CD4-positive, alpha-beta memory T cell (primary cell): ENCODE results near the gene C6orf52. TPM values are rescaled to one million over a fixed set of nuclear protein-coding genes. Genes with fewer than 3 reads are reported as not detected.

Experiments
- CTCF ChIA-PET: fragments of 350-600 bp; sonication (Branson Sonifier 250); formaldehyde crosslinking; loops from one replicate; lab custom pipeline; 2021; ENCODE audit warnings: inconsistent platforms; ENCODE audit not compliant: partially characterized antibody; lab: Charles Lee
- POLR2A ChIA-PET: fragments of 350-600 bp; sonication (Branson Sonifier 250); formaldehyde crosslinking; loops from one replicate; lab custom pipeline; 2021; ENCODE audit not compliant: partially characterized antibody; lab: Charles Lee
- DNase-seq, 5 donors: peaks; one replicate each; pipeline versions ENCODE4 v3.0.0 to v3.0.0-alpha.2; 2020 to 2022; ENCODE audit warnings: mixed read lengths in 1 of 5
- H3K27ac ChIP-seq: one replicate; pipeline ENCODE4 v1.7.0; 2013; ENCODE audit warnings: low read depth, low read length
- H3K27me3 ChIP-seq: 2 replicates; pipeline ENCODE4 v1.7.0; 2013; ENCODE audit warnings: mild to moderate bottlenecking, low read length, moderate library complexity; ENCODE audit not compliant: insufficient read depth
- H3K36me3 ChIP-seq: 2 replicates; pipeline ENCODE4 v1.7.0; 2013; ENCODE audit warnings: mild to moderate bottlenecking, low read length, moderate library complexity; ENCODE audit not compliant: insufficient read depth
- H3K4me1 ChIP-seq: 2 replicates; pipeline ENCODE4 v1.7.0; 2013; ENCODE audit warnings: mild to moderate bottlenecking, low read length, moderate library complexity; ENCODE audit not compliant: insufficient read depth
- H3K4me3 ChIP-seq, 2 donors: one replicate each; pipeline ENCODE4 v1.7.0; 2013; ENCODE audit warnings: low read length in 2 of 2, mild to moderate bottlenecking in 1 of 2
- H3K9me3 ChIP-seq, 2 donors: one replicate each; pipeline ENCODE4 v1.7.0; 2013; ENCODE audit warnings: low read length in 2 of 2, control low read depth in 1 of 2; ENCODE audit not compliant: control insufficient read depth in 1 of 2
- H3K27ac Mint-ChIP-seq, 7 donors: one replicate each; pipeline ENCODE4 v1.8.0; 2020 to 2021; ENCODE audit warnings: mixed read lengths in 7 of 7, mild to moderate bottlenecking in 6 of 7, inconsistent platforms in 3 of 7, moderate library complexity in 3 of 7
- H3K27me3 Mint-ChIP-seq, 2 donors: one replicate each; pipeline ENCODE4 v1.8.0; 2020 to 2021; ENCODE audit warnings: mixed read lengths in 2 of 2
- H3K36me3 Mint-ChIP-seq, 2 donors: one replicate each; pipeline ENCODE4 v1.8.0; 2020 to 2021; ENCODE audit warnings: mixed read lengths in 2 of 2, inconsistent platforms in 1 of 2, mild to moderate bottlenecking in 1 of 2
- H3K4me1 Mint-ChIP-seq, 4 donors: one replicate each; pipeline ENCODE4 v1.8.0; 2020 to 2021; ENCODE audit warnings: mixed read lengths in 4 of 4, mild to moderate bottlenecking in 1 of 4
- H3K4me3 Mint-ChIP-seq, 8 donors: one replicate each; pipeline ENCODE4 v1.8.0; 2020 to 2021; ENCODE audit warnings: mixed read lengths in 8 of 8, mild to moderate bottlenecking in 7 of 8, moderate library complexity in 6 of 8, inconsistent platforms in 3 of 8
- H3K9me3 Mint-ChIP-seq, 8 donors: one replicate each; pipeline ENCODE4 v1.8.0; 2020 to 2021; ENCODE audit warnings: mixed read lengths in 8 of 8, mild to moderate bottlenecking in 5 of 8, inconsistent platforms in 3 of 8, moderate library complexity in 1 of 8
- intact Hi-C: fragments of 100-400 bp; cut with micrococcal nuclease; formaldehyde crosslinking; loops from one replicate; pipeline ENCODE4 v1.15.1; 2023
- polyA plus RNA-seq, 2 donors: library from polyadenylated mRNA; unstranded; fragments of 300-500 nt; fragmentation: Illumina TruSeq; gene quantifications; one replicate each; pipeline ENCODE4 v1.2.3, GENCODE V29; 2021
- total RNA-seq, 2 experiments: library from RNA; stranded (reverse); gene quantifications; one replicate each; pipeline ENCODE4 v1.2.3, GENCODE V29; 2021

C6orf52 gene
- total and polyA plus RNA-seq, 4 experiments from 2014 or later: 1.2 to 1.5 (median 1.5) TPM; not detected in 1

DNA sequence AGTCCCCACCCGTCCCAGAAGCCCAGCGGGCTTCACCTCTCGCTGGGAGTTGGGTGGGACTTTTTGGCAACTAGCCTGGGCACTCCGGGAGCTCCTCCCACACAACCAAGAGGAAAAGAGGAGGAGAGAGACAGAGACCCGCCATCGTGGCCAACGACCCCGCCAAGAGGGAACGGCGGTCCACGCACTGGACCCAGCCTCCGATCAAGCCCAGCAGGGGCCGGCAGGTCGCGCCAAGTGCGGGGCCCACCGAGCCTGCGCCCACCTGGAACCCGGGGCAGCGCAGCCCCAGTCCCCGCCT, 25.5 kb upstream of the C6orf52 start:
- Histone ChIP-seq H3K27me3 (no peaks in the 10 kb centered on the region), H3K36me3 (no peaks in the 10 kb centered on the region), H3K9me3 (no peaks in the 10 kb centered on the region), H3K4me3 (peak overlapping the region in 1 of 2 donors; percentile 58), H3K27ac (peak overlapping the region; percentile 58), H3K4me1 (peaks cover 43% of the 10 kb centered on the region)
- CTCF ChIA-PET: interaction anchor here (0.9 to 2.8 kb wide), 5 partner anchors 9 to 81 kb away, joined by 3 to 9 read pairs (median 6); no protein-coding TSS in a partner anchor
- POLR2A ChIA-PET: interaction anchor here (0.8 to 6.3 kb wide), 5 partner anchors 9 to 28 kb away, joined by 4 to 118 read pairs (median 6); partner anchors contain the start of genes C6orf52, PAK1IP1 and TMEM14B
- intact Hi-C loops: no loop called here
- Mint-ChIP-seq H3K9me3 (peaks cover 0 to 5% (median 0%) of the 10 kb centered on the region in 8 donors), H3K4me3 (peak overlapping the region; percentile 75 to 88 (median 78)), H3K36me3 (peaks cover 0 to 3% of the 10 kb centered on the region in 2 donors), H3K4me1 (peaks cover 23 to 49% (median 36%) of the 10 kb centered on the region in 4 donors), H3K27me3 (no peaks in the 10 kb centered on the region), H3K27ac (peak overlapping the region; percentile 61 to 90 (median 81))
- DNase-seq: no peak

DNA sequence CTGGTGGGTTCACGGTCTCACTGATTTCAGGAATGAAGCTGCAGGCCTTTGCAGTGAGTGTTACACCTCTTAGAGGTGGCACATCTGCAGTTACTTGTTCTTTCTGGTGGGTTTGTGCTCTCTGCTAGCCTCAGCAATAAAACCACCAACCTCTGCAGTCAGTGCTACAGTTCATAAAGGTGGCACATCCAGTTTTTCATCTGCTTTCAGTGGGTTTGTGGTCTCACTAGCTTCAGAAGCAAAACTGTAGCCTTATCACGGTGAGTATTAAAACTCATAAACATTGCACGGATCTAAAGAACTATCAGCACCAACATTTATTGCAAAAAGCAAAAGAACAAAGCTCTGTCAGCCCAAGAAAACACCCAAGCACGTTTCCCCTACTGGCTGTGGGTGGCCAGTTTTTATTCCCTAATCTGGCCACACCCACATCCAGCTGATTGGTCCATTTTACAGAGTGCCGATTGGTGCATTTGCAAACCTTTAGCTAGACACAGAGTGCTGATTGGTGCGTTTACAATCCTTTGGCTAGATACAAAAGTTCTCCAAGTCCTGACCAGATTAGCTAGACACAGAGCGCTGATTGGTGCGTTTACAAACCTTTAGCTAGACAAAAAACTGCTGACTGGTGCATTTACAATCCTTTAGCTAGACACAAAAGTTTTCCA, 25.0 kb upstream of the C6orf52 start:
- Histone ChIP-seq H3K4me1 (peaks cover 40% of the 10 kb centered on the region), H3K27ac (peak overlapping the region; percentile 58), H3K9me3 (no peaks in the 10 kb centered on the region), H3K4me3 (peak overlapping the region in 1 of 2 donors; percentile 58), H3K36me3 (no peaks in the 10 kb centered on the region), H3K27me3 (no peaks in the 10 kb centered on the region)
- peak; percentile 26 to 68 (median 31) for DNase-seq
- no peaks in the 10 kb centered on the region for H3K27me3 Mint-ChIP-seq
- H3K9me3 Mint-ChIP-seq: peaks cover 0 to 5% (median 0%) of the 10 kb centered on the region in 8 donors
- intact Hi-C loops: no loop called here
- H3K36me3 Mint-ChIP-seq: peaks cover 0 to 3% of the 10 kb centered on the region in 2 donors
- H3K27ac Mint-ChIP-seq: peak overlapping the region; percentile 61 to 90 (median 81)
- peaks cover 23 to 44% (median 34%) of the 10 kb centered on the region in 4 donors for H3K4me1 Mint-ChIP-seq
- H3K4me3 Mint-ChIP-seq: peak overlapping the region; percentile 75 to 88 (median 78)
- CTCF ChIA-PET: interaction anchor here (0.9 to 2.8 kb wide), 6 partner anchors 8 to 81 kb away, joined by 3 to 9 read pairs (median 6); no protein-coding TSS in a partner anchor
- POLR2A ChIA-PET: interaction anchor here (0.8 to 6.3 kb wide), 4 partner anchors 9 to 28 kb away, joined by 4 to 118 read pairs (median 54); partner anchors contain the start of genes C6orf52, PAK1IP1 and TMEM14B

GRCh38 chr6:10713962-10714361, 19.5 kb upstream of the C6orf52 start:
- H3K27ac ChIP-seq: no peak overlapping the region
- intact Hi-C loops: no loop called here
- no peaks in the 10 kb centered on the region for H3K9me3 ChIP-seq
- no peak for DNase-seq
- Mint-ChIP-seq H3K4me1 (no peaks in the 10 kb centered on the region), H3K9me3 (peaks cover 0 to 5% (median 0%) of the 10 kb centered on the region in 8 donors), H3K4me3 (no peak overlapping the region), H3K27me3 (no peaks in the 10 kb centered on the region), H3K27ac (peak overlapping the region in 1 of 7 donors; percentile 29), H3K36me3 (peaks cover 10 to 12% of the 10 kb centered on the region in 2 donors)
- H3K27me3 ChIP-seq: no peaks in the 10 kb centered on the region
- ChIA-PET CTCF (no interaction called here), POLR2A (no interaction called here)
- H3K4me3 ChIP-seq: no peak overlapping the region
- peaks cover 8% of the 10 kb centered on the region for H3K36me3 ChIP-seq
- no peaks in the 10 kb centered on the region for H3K4me1 ChIP-seq

- POLR2A ChIA-PET: interaction anchor here (1.8 to 5.0 kb wide), 2 partner anchors 24 to 50 kb away, joined by 4 to 103 read pairs; partner anchors contain the start of genes TMEM14B and TMEM14C
- H3K4me3 Mint-ChIP-seq: peak overlapping the region in 6 of 8 donors; percentile 6 to 57 (median 18)
- CTCF ChIA-PET: interaction anchor here (2.3 kb wide), 1 partner anchor 23 kb away, joined by 5 read pairs; no protein-coding TSS in a partner anchor
- H3K9me3 Mint-ChIP-seq: peaks cover 0 to 6% (median 0%) of the 10 kb centered on the region in 8 donors
- peak overlapping the region in 6 of 7 donors; percentile 1 to 100 (median 77) for H3K27ac Mint-ChIP-seq
- intact Hi-C loops: loop anchor here (10.0 kb wide), 2 partner anchors 108 to 292 kb away; no protein-coding TSS in a partner anchor
- peaks cover 30 to 40% of the 10 kb centered on the region in 2 donors for H3K36me3 Mint-ChIP-seq
- peaks cover 2 to 6% of the 10 kb centered on the region in 2 donors for H3K27me3 Mint-ChIP-seq
- H3K4me1 Mint-ChIP-seq: peaks cover 25 to 61% (median 37%) of the 10 kb centered on the region in 4 donors
- H3K9me3 ChIP-seq: no peaks in the 10 kb centered on the region
- no peaks in the 10 kb centered on the region for H3K27me3 ChIP-seq
- peaks cover 34% of the 10 kb centered on the region for H3K4me1 ChIP-seq
- peaks cover 21% of the 10 kb centered on the region for H3K36me3 ChIP-seq
- H3K4me3 ChIP-seq: no peak overlapping the region
- no peak overlapping the region for H3K27ac ChIP-seq
- no peak for DNase-seq
Observed at GRCh38 chr6:10696655-10697054, 2.2 kb upstream of the C6orf52 start.

GRCh38 chr6:10695086-10695657, 756 bp upstream of the C6orf52 start:
- Mint-ChIP-seq H3K27me3 (peaks cover 2 to 6% of the 10 kb centered on the region in 2 donors), H3K4me1 (peaks cover 25 to 50% (median 34%) of the 10 kb centered on the region in 4 donors), H3K4me3 (peak overlapping the region; percentile 93 to 100 (median 98)), H3K27ac (peak overlapping the region; percentile 100), H3K9me3 (peaks cover 0 to 6% (median 0%) of the 10 kb centered on the region in 8 donors), H3K36me3 (peaks cover 17 to 26% of the 10 kb centered on the region in 2 donors)
- intact Hi-C loops: loop anchor here (2.0 to 10.0 kb wide), 3 partner anchors 110 to 290 kb away; no protein-coding TSS in a partner anchor
- H3K9me3 ChIP-seq: no peaks in the 10 kb centered on the region
- DNase-seq: no peak
- ChIA-PET POLR2A (interaction anchor here (0.6 to 5.0 kb wide), 16 partner anchors 10 to 398 kb away, joined by 3 to 103 read pairs (median 4); partner anchors contain the start of genes MAK, SMIM13, TMEM14B and TMEM14C), CTCF (interaction anchor here (0.6 to 2.3 kb wide), 8 partner anchors 8 to 527 kb away, joined by 3 to 7 read pairs (median 4); no protein-coding TSS in a partner anchor)
- H3K27me3 ChIP-seq: no peaks in the 10 kb centered on the region
- H3K4me3 ChIP-seq: peak overlapping the region; percentile 45 to 88
- peaks cover 34% of the 10 kb centered on the region for H3K4me1 ChIP-seq
- H3K36me3 ChIP-seq: peaks cover 21% of the 10 kb centered on the region
- H3K27ac ChIP-seq: peak overlapping the region; percentile 92

GRCh38 chr6:10692965-10693538, 1.4 kb downstream of the C6orf52 start:
- no peaks in the 10 kb centered on the region for H3K9me3 ChIP-seq
- peak overlapping the region in 1 of 2 donors; percentile 45 for H3K4me3 ChIP-seq
- CTCF ChIA-PET: no interaction called here
- H3K27me3 ChIP-seq: no peaks in the 10 kb centered on the region
- H3K27ac ChIP-seq: no peak overlapping the region
- POLR2A ChIA-PET: interaction anchor here (5.0 kb wide), 1 partner anchor 28 kb away, joined by 103 read pairs; the partner anchor contains the start of gene TMEM14C
- peaks cover 2 to 6% of the 10 kb centered on the region in 2 donors for H3K27me3 Mint-ChIP-seq
- intact Hi-C loops: loop anchor here (5.0 to 10.0 kb wide), 3 partner anchors 112 to 1314 kb away; no protein-coding TSS in a partner anchor
- H3K36me3 Mint-ChIP-seq: peaks cover 3 to 16% of the 10 kb centered on the region in 2 donors
- peaks cover 12% of the 10 kb centered on the region for H3K36me3 ChIP-seq
- H3K9me3 Mint-ChIP-seq: peaks cover 0 to 6% (median 0%) of the 10 kb centered on the region in 8 donors
- DNase-seq: no peak
- H3K4me1 ChIP-seq: peaks cover 34% of the 10 kb centered on the region
- peaks cover 20 to 38% (median 30%) of the 10 kb centered on the region in 4 donors for H3K4me1 Mint-ChIP-seq
- peak overlapping the region; percentile 71 to 100 (median 100) for H3K27ac Mint-ChIP-seq
- peak overlapping the region; percentile 67 to 100 (median 98) for H3K4me3 Mint-ChIP-seq
